GM19025 (cell line): ENCODE data around the gene DNLZ.
"Not testable (repeated sequence)": the region's sequence is repeated elsewhere in the genome, so short reads cannot be mapped to it uniquely, and the experiment has no call there.

ENCODE experiments used
- ATAC-seq: cut with Tn5 transposase; IDR thresholded peaks from one replicate; pipeline ENCODE4 v1.9.1; 2021; ENCODE audit warnings: mild to moderate bottlenecking, low read depth, moderate library complexity; ENCODE audit not compliant: unreplicated experiment

The DNLZ gene

GRCh38 chr9:136361754-136362449 lies 1.6 kb downstream of the DNLZ start:
- ATAC-seq: no peak

- no peak for ATAC-seq
Observed at GRCh38 chr9:136361047-136361753, 2.3 kb downstream of the DNLZ start.

GRCh38 chr9:136359774-136360718 lies 3.5 kb downstream of the DNLZ start:
- ATAC-seq: no peak

GRCh38 chr9:136358888-136359287 lies 4.7 kb downstream of the DNLZ start:
- no peak for ATAC-seq

- no peak for ATAC-seq
Observed at GRCh38 chr9:136358016-136358415, 5.5 kb downstream of the DNLZ start.

- ATAC-seq: no peak
Observed at GRCh38 chr9:136357202-136357725, 6.3 kb downstream of the DNLZ start.

- ATAC-seq: no peak
Observed at GRCh38 chr9:136355616-136356557, 7.7 kb downstream of the DNLZ start.

- ATAC-seq: no peak
Observed at GRCh38 chr9:136354592-136355085, 8.9 kb downstream of the DNLZ start.

GRCh38 chr9:136353757-136354488 lies 9.6 kb downstream of the DNLZ start:
- ATAC-seq: no peak

- ATAC-seq: no peak
Observed at GRCh38 chr9:136353088-136353487, 10.5 kb downstream of the DNLZ start.

GRCh38 chr9:136352682-136353081 lies 10.9 kb downstream of the DNLZ start:
- ATAC-seq: no peak

GRCh38 chr9:136351868-136352267 lies 11.7 kb downstream of the DNLZ start:
- ATAC-seq: not testable (repeated sequence)

- ATAC-seq: no peak
Observed at GRCh38 chr9:136351252-136351800, 12.2 kb downstream of the DNLZ start.

- ATAC-seq: no peak
Observed at GRCh38 chr9:136349546-136349945, 14.0 kb downstream of the DNLZ start.

- ATAC-seq: no peak
Observed at GRCh38 chr9:136348691-136349090, 14.9 kb downstream of the DNLZ start.

GRCh38 chr9:136347472-136348256 lies 15.9 kb downstream of the DNLZ start:
- no peak for ATAC-seq

GRCh38 chr9:136346927-136347465 lies 16.5 kb downstream of the DNLZ start:
- ATAC-seq: no peak

GRCh38 chr9:136346157-136346481 lies 17.4 kb downstream of the DNLZ start:
- no peak for ATAC-seq
